CD14-positive monocyte (primary cell): ENCODE results near the gene TNN. TPM values are rescaled to one million over a fixed set of nuclear protein-coding genes. Genes with fewer than 3 reads are reported as not detected.
"Not testable (repeated sequence)": the region's sequence is repeated elsewhere in the genome, so short reads cannot be mapped to it uniquely, and the experiment has no call there.

Experiments used
- DNase-seq, 3 donors: peaks; one replicate each; pipeline ENCODE4 v3.0.0-alpha.2; 2011 to 2022
- H2AFZ ChIP-seq: 2 replicates; pipeline ENCODE4 v1.6.0; 2012; ENCODE audit warnings: mild to moderate bottlenecking, low read depth, low read length, inconsistent platforms; ENCODE audit not compliant: insufficient read depth, poor library complexity, severe bottlenecking
- H3K27ac ChIP-seq, 2 donors: 1 replicate in 1 of 2; 2 replicates in 1 of 2; pipeline ENCODE4 v1.5.1; 2012 to 2013; ENCODE audit warnings: low read length in 2 of 2, control low read depth in 1 of 2, inconsistent platforms in 1 of 2, low read depth in 1 of 2, mild to moderate bottlenecking in 1 of 2
- H3K27me3 ChIP-seq, 2 donors: one replicate each; pipeline versions ENCODE4 v1.6.0 to v1.6.1; 2011 to 2013; ENCODE audit warnings: low read length in 2 of 2; ENCODE audit not compliant: control insufficient read depth in 2 of 2, insufficient read depth in 2 of 2
- H3K36me3 ChIP-seq, 2 donors: replicated peaks in 1 of 2; 1 replicate in 1 of 2; 2 replicates in 1 of 2; pipeline versions ENCODE4 v1.5.1 to v1.6.1; 2012 to 2013; ENCODE audit warnings: low read length in 2 of 2, control low read depth in 1 of 2, inconsistent platforms in 1 of 2, mild to moderate bottlenecking in 1 of 2; ENCODE audit not compliant: insufficient read depth in 2 of 2, control insufficient read depth in 1 of 2
- H3K4me1 ChIP-seq, 2 donors: 1 replicate in 1 of 2; 2 replicates in 1 of 2; pipeline versions ENCODE4 v1.5.1 to v1.6.1; 2012 to 2013; ENCODE audit warnings: low read length in 2 of 2, control low read depth in 1 of 2, inconsistent platforms in 1 of 2, mild to moderate bottlenecking in 1 of 2, moderate library complexity in 1 of 2; ENCODE audit not compliant: insufficient read depth in 2 of 2, control insufficient read depth in 1 of 2
- H3K4me2 ChIP-seq: replicated peaks from 2 replicates; pipeline ENCODE3; 2012; ENCODE audit warnings: low read length, moderate library complexity, mild to moderate bottlenecking; ENCODE audit not compliant: poor library complexity, severe bottlenecking; ENCODE audit errors: extremely low read depth
- H3K4me3 ChIP-seq, 3 experiments: fragments of 200-600 bp in 1 of 3; sonication (generic) in 1 of 3; replicated peaks in 1 of 3; 1 replicate in 2 of 3; 2 replicates in 1 of 3; pipeline ENCODE4 v1.5.1; 2011 to 2013; ENCODE audit warnings: low read length in 3 of 3, mild to moderate bottlenecking in 3 of 3, control low read depth in 2 of 3, low read depth in 2 of 3, inconsistent platforms in 1 of 3, moderate library complexity in 1 of 3
- H3K79me2 ChIP-seq: 2 replicates; pipeline ENCODE4 v1.6.0; 2012; ENCODE audit warnings: mild to moderate bottlenecking, control low read depth, inconsistent platforms, low read length, moderate library complexity; ENCODE audit not compliant: insufficient read depth
- H3K9ac ChIP-seq: 2 replicates; pipeline ENCODE4 v1.6.0; 2017; ENCODE audit warnings: low read length, mild to moderate bottlenecking; ENCODE audit not compliant: insufficient read depth, poor library complexity, severe bottlenecking
- H3K9me3 ChIP-seq, 2 donors: replicated peaks in 1 of 2; 1 replicate in 1 of 2; 2 replicates in 1 of 2; pipeline versions ENCODE4 v1.5.1 to v1.6.1; 2012 to 2013; ENCODE audit warnings: low read length in 2 of 2, control low read depth in 1 of 2; ENCODE audit not compliant: control insufficient read depth in 1 of 2, insufficient read depth in 1 of 2
- H4K20me1 ChIP-seq: 2 replicates; pipeline ENCODE4 v1.6.0; 2012; ENCODE audit warnings: mild to moderate bottlenecking, low read length, control low read depth, moderate library complexity; ENCODE audit not compliant: insufficient read depth
- H3K27ac Mint-ChIP-seq, 7 donors: one replicate each; pipeline ENCODE4 v1.8.0; 2020; ENCODE audit warnings: mild to moderate bottlenecking in 7 of 7, mixed read lengths in 7 of 7, moderate library complexity in 6 of 7, inconsistent platforms in 2 of 7
- H3K27me3 Mint-ChIP-seq, 3 donors: one replicate each; pipeline ENCODE4 v1.8.0; 2021 to 2022; ENCODE audit warnings: low read depth in 3 of 3, mild to moderate bottlenecking in 3 of 3, mixed read lengths in 3 of 3, moderate library complexity in 3 of 3, inconsistent platforms in 1 of 3
- H3K36me3 Mint-ChIP-seq, 2 donors: one replicate each; pipeline ENCODE4 v1.8.0; 2020; ENCODE audit warnings: mixed read lengths in 2 of 2, inconsistent platforms in 1 of 2, mild to moderate bottlenecking in 1 of 2
- H3K4me1 Mint-ChIP-seq: one replicate; pipeline ENCODE4 v1.8.0; 2020; ENCODE audit warnings: mild to moderate bottlenecking, mixed read lengths
- H3K4me3 Mint-ChIP-seq, 2 donors: one replicate each; pipeline ENCODE4 v1.8.0; 2020; ENCODE audit warnings: mild to moderate bottlenecking in 2 of 2, mixed read lengths in 2 of 2, moderate library complexity in 1 of 2
- H3K9me3 Mint-ChIP-seq, 7 donors: one replicate each; pipeline ENCODE4 v1.8.0; 2020 to 2022; ENCODE audit warnings: mixed read lengths in 7 of 7, mild to moderate bottlenecking in 6 of 7, moderate library complexity in 6 of 7, inconsistent platforms in 2 of 7
- CTCF ChIP-seq: fragments of 200-600 bp; IDR thresholded peaks from one replicate; pipeline ENCODE4 v1.8.0; 2022; ENCODE audit warnings: antibody characterized with exemption, mild to moderate bottlenecking
- WGBS: methylation state at CpG from one replicate; pipeline ENCODE4 v1.1.5; 2013; ENCODE audit warnings: missing lambda C conversion rate; ENCODE audit not compliant: insufficient coverage; 5-methylcytosine and 5-hydroxymethylcytosine counted together
- intact Hi-C, 2 donors: fragments of 100-400 bp; cut with micrococcal nuclease; formaldehyde crosslinking; loops; one replicate each; pipeline versions ENCODE4 v1.15.0 to v1.15.1; 2023
- polyA plus RNA-seq, 3 donors: library from polyadenylated mRNA; depleted of rRNA in 1 of 3; unstranded in 2 of 3; stranded (reverse) in 1 of 3; fragments of 300-500 nt in 2 of 3; fragments of >200 nt in 1 of 3; fragmentation: Illumina TruSeq in 2 of 3; gene quantifications; 1 replicate in 2 of 3; 2 replicates in 1 of 3; pipeline ENCODE4 v1.2.3, GENCODE V29; 2012 to 2021

TNN gene
- polyA plus RNA-seq, 3 donors = not detected

- H3K4me1 Mint-ChIP-seq = no peaks in the 10 kb centered on the region
- H3K79me2 ChIP-seq = no peaks in the 10 kb centered on the region
- H2AFZ ChIP-seq = no peak overlapping the region
- no peak overlapping the region for H3K27ac Mint-ChIP-seq
- H3K4me3 Mint-ChIP-seq = no peak overlapping the region
- H3K4me2 ChIP-seq = no peak overlapping the region
- no peaks in the 10 kb centered on the region for H3K4me1 ChIP-seq
- no peaks in the 10 kb centered on the region for H4K20me1 ChIP-seq
- peaks cover 6 to 16% (median 13%) of the 10 kb centered on the region in 7 donors for H3K9me3 Mint-ChIP-seq
- no peaks in the 10 kb centered on the region for H3K27me3 ChIP-seq
- 94% methylated on average over 15 of the region's 19 CpGs for WGBS
- DNase-seq = no peak
- no peaks in the 10 kb centered on the region for H3K36me3 ChIP-seq
- H3K36me3 Mint-ChIP-seq = no peaks in the 10 kb centered on the region
- peaks cover 0 to 3% (median 0%) of the 10 kb centered on the region in 3 donors for H3K27me3 Mint-ChIP-seq
- TF ChIP-seq CTCF = no peak
- intact Hi-C loops = no loop called here
- H3K9me3 ChIP-seq = peaks cover 0 to 10% of the 10 kb centered on the region in 2 donors
- no peak overlapping the region for H3K4me3 ChIP-seq
- H3K9ac ChIP-seq = no peak overlapping the region
- no peak overlapping the region for H3K27ac ChIP-seq
Observed at GRCh38 chr1:175043824-175044223, 23.8 kb upstream of the TNN start.

GRCh38 chr1:175044591-175044990 lies 23.0 kb upstream of the TNN start:
- H3K27me3 Mint-ChIP-seq, H3K4me3 Mint-ChIP-seq, H3K36me3 Mint-ChIP-seq, H3K4me1 Mint-ChIP-seq, H3K4me2 ChIP-seq, H2AFZ ChIP-seq, DNase-seq, H3K27me3 ChIP-seq, H3K36me3 ChIP-seq, H3K9ac ChIP-seq, H4K20me1 ChIP-seq, H3K27ac ChIP-seq, intact Hi-C loops, H3K4me3 ChIP-seq, H3K79me2 ChIP-seq, H3K4me1 ChIP-seq, H3K27ac Mint-ChIP-seq: not testable (repeated sequence)
- peaks cover 6 to 16% (median 13%) of the 10 kb centered on the region in 7 donors for H3K9me3 Mint-ChIP-seq
- 87% methylated on average over 18 of the region's 18 CpGs for WGBS
- H3K9me3 ChIP-seq = peaks cover 0 to 10% of the 10 kb centered on the region in 2 donors
